Esophagus muscularis mucosa (tissue), 3 donors: ENCODE results near the gene IRS2.

Source experiments
- CTCF ChIP-seq, 3 experiments: fragments of 200-600 bp in 2 of 3; fragments of 450-650 bp in 1 of 3; sonication (generic) in 2 of 3; IDR thresholded peaks; one replicate each; pipeline ENCODE4 v1.5.1; 2017 to 2019; ENCODE audit warnings: antibody characterized with exemption in 3 of 3, mild to moderate bottlenecking in 2 of 3, moderate library complexity in 1 of 3
- EP300 ChIP-seq: sonication (generic); formaldehyde crosslinking; IDR thresholded peaks from one replicate; pipeline ENCODE4 v1.6.1; 2017; ENCODE audit warnings: antibody characterized with exemption

DNA sequence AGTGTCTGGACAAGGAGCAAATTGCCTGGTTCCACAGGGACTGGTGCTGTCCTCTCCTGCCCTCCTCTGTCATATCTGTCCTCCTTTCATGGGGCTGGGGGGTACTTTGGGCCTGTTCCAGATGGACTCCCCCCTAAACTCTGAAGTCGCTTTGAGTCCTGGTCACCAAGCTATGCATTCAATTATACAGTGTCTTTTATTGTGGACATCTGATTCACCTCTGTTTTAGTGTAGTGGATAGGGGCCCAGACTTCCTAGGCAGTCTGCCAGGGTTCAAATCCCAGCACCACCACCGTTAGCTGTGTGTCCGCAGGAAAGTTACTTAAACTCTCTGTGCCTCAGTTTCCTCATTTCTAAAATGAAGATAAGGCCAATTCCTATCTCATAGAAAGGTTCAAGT lies 21.0 kb upstream of the IRS2 start:
- TF ChIP-seq CTCF (IDR thresholded peaks at IDR 0.05), result no peak
- no peak for TF ChIP-seq EP300
